Mammary epithelial cell (primary cell): ENCODE data around the gene SOS2.

Experiments
- EZH2 ChIP-seq: IDR thresholded peaks from 2 replicates; pipeline ENCODE4 v1.6.1; 2012; ENCODE audit warnings: low read length, inconsistent platforms, borderline replicate concordance
- TF ChIP-seq, protein P1 (sequence below), 2 donors: IDR thresholded peaks in 1 of 2; conservative IDR thresholded peaks in 1 of 2; 2 replicates each; pipeline ENCODE4 v1.5.1; 2011 to 2012; ENCODE audit warnings: inconsistent platforms in 2 of 2, low read length in 2 of 2, mild to moderate bottlenecking in 2 of 2, control low read depth in 1 of 2, low read depth in 1 of 2; ENCODE audit not compliant: insufficient read depth in 1 of 2; ENCODE audit errors: extremely low read depth in 1 of 2

- TF ChIP-seq, protein P1, sequence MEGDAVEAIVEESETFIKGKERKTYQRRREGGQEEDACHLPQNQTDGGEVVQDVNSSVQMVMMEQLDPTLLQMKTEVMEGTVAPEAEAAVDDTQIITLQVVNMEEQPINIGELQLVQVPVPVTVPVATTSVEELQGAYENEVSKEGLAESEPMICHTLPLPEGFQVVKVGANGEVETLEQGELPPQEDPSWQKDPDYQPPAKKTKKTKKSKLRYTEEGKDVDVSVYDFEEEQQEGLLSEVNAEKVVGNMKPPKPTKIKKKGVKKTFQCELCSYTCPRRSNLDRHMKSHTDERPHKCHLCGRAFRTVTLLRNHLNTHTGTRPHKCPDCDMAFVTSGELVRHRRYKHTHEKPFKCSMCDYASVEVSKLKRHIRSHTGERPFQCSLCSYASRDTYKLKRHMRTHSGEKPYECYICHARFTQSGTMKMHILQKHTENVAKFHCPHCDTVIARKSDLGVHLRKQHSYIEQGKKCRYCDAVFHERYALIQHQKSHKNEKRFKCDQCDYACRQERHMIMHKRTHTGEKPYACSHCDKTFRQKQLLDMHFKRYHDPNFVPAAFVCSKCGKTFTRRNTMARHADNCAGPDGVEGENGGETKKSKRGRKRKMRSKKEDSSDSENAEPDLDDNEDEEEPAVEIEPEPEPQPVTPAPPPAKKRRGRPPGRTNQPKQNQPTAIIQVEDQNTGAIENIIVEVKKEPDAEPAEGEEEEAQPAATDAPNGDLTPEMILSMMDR (conservative IDR thresholded peaks at IDR 0.05 in 1 of 2, IDR thresholded peaks at IDR 0.05 in 1 of 2; ENCODE audit: extremely low read depth in 1 of 2, insufficient read depth in 1 of 2, low read depth in 1 of 2, low read length in 2 of 2), result no peak
- TF ChIP-seq EZH2, result no peak
Observed at GRCh38 chr14:50229681-50230080, 1.7 kb downstream of the SOS2 start.
